GM21619 (cell line): ENCODE measurements around the gene KLHL24.
"Not testable (repeated sequence)": the region's sequence is repeated elsewhere in the genome, so short reads cannot be mapped to it uniquely, and the experiment has no call there.

Experiments
- ATAC-seq: cut with Tn5 transposase; IDR thresholded peaks from one replicate; pipeline ENCODE4 v1.9.1; 2021; ENCODE audit not compliant: unreplicated experiment

The KLHL24 gene

GRCh38 chr3:183632725-183633124 lies 2.7 kb upstream of the KLHL24 start:
- ATAC-seq = not testable (repeated sequence)

GRCh38 chr3:183634707-183635106 lies 716 bp upstream of the KLHL24 start:
- ATAC-seq = no peak

GRCh38 chr3:183635107-183635430 lies 354 bp upstream of the KLHL24 start:
- no peak for ATAC-seq

GRCh38 chr3:183636221-183637105 lies 1.0 kb downstream of the KLHL24 start:
- peak; percentile 78 for ATAC-seq

GRCh38 chr3:183637106-183637486 lies 1.7 kb downstream of the KLHL24 start:
- ATAC-seq = no peak

- not testable (repeated sequence) for ATAC-seq
Observed at GRCh38 chr3:183637633-183638032, 2.2 kb downstream of the KLHL24 start.

- ATAC-seq = no peak
Observed at GRCh38 chr3:183638101-183638852, 2.9 kb downstream of the KLHL24 start.

GRCh38 chr3:183640635-183641034 lies 5.2 kb downstream of the KLHL24 start:
- ATAC-seq = not testable (repeated sequence)

- no peak for ATAC-seq
Observed at GRCh38 chr3:183641882-183642281, 6.5 kb downstream of the KLHL24 start.

- no peak for ATAC-seq
Observed at GRCh38 chr3:183644244-183644643, 8.8 kb downstream of the KLHL24 start.

- no peak for ATAC-seq
Observed at GRCh38 chr3:183645254-183645653, 9.8 kb downstream of the KLHL24 start.

GRCh38 chr3:183650554-183650953 lies 15.1 kb downstream of the KLHL24 start:
- no peak for ATAC-seq

- ATAC-seq = no peak
Observed at GRCh38 chr3:183653209-183654064, 18.0 kb downstream of the KLHL24 start.

GRCh38 chr3:183654727-183655126 lies 19.3 kb downstream of the KLHL24 start:
- no peak for ATAC-seq

- no peak for ATAC-seq
Observed at GRCh38 chr3:183662099-183662498, 26.7 kb downstream of the KLHL24 start.

GRCh38 chr3:183664913-183665381 lies 29.5 kb downstream of the KLHL24 start:
- no peak for ATAC-seq

GRCh38 chr3:183680061-183680460 lies 44.6 kb downstream of the KLHL24 start:
- no peak for ATAC-seq

GRCh38 chr3:183687705-183688104 lies 52.3 kb downstream of the KLHL24 start:
- ATAC-seq = no peak

- no peak for ATAC-seq
Observed at GRCh38 chr3:183688874-183689273, 53.5 kb downstream of the KLHL24 start.

- not testable (repeated sequence) for ATAC-seq
Observed at GRCh38 chr3:183689621-183690020, 54.2 kb downstream of the KLHL24 start.

- no peak for ATAC-seq
Observed at GRCh38 chr3:183690402-183690995, 55.1 kb downstream of the KLHL24 start.
